Parietal lobe (tissue), 2 donors: Measurements from ENCODE around the gene AGAP4. TPM values are rescaled to one million over a fixed set of nuclear protein-coding genes. Genes with fewer than 3 reads are reported as not detected.

Experiments
- small RNA-seq: library from RNA; depleted of rRNA; stranded (forward); fragments of <200 nt; gene quantifications from one replicate; pipeline ENCODE3, GENCODE V24; 2014; ENCODE audit warnings: low replicate concordance
- total RNA-seq: library from RNA; depleted of rRNA; stranded (reverse); fragments of >200 nt; gene quantifications from one replicate; pipeline ENCODE4 v1.2.3, GENCODE V29; 2014

Gene AGAP4
- total RNA-seq, result 16.9 TPM

DNA sequence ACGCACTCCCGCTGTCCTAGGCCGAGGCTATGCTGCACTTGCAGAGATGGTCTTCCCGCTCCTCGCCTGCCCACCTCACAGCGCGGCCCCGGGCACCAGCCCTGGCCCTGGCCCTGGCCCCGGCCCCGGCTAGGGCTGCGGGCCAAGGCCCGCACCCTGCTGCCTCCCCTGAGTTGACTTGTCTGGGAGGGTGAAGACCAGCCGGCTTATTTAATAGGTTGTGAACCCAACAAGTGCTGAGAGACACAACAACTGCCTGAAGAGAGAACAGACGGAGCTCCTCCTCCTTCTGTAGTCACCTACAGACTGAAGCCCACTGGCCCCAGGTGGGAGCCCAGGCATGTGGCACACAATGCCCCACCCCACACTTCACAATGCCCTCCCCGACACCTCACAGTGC lies at the start of gene AGAP4:
Gene AGAP4, minus strand, starts transcription at position 101 of the 400 bp plus-strand sequence. CDS start 153 bp downstream, outside the sequence.

Small RNA genes within 50 kb of the gene (small RNA-seq; reads per million reads assigned to genes)
- gene AC012044.1 (not detected), gene RNA5SP310 (not detected)

Other genes with a start within 250 kb of the AGAP4 start
- gene ZFAND4, start 174.7 kb downstream of the AGAP4 start, total RNA-seq, result 16.0 TPM
- gene WASHC2C, start 120.2 kb downstream of the AGAP4 start, total RNA-seq, result 38.5 TPM
- gene TIMM23, start 125.0 kb upstream of the AGAP4 start, total RNA-seq, result 41.0 TPM
- gene NCOA4, start 183.1 kb upstream of the AGAP4 start, total RNA-seq, result 156 TPM
- not detected for gene MSMB, start 198.8 kb upstream of the AGAP4 start, total RNA-seq